Activated CD8-positive, alpha-beta memory T cell treated with anti-CD3 and anti-CD28 coated beads, Interleukin-2, amount 10 ng/mL, durations not matched to agents 7 days and 5 days (primary cell): ENCODE measurements around the gene WDR45B. TPM values are rescaled to one million over a fixed set of nuclear protein-coding genes. Genes with fewer than 3 reads are reported as not detected.

Experiments
- ATAC-seq: fragments of 150-1000 bp; cut with Tn5 transposase; one replicate; pipeline ENCODE4 v1.10.0; 2021; ENCODE audit warnings: moderate library complexity
- CTCF ChIA-PET: fragments of 350-600 bp; sonication (Branson Sonifier 250); formaldehyde crosslinking; loops from one replicate; lab custom pipeline; 2021; ENCODE audit warnings: antibody characterized with exemption; lab: Charles Lee
- DNase-seq: peaks from one replicate; pipeline ENCODE4 v3.0.0-alpha.2; 2020
- H3K27ac Mint-ChIP-seq: one replicate; pipeline ENCODE4 v1.8.0; 2021; ENCODE audit warnings: mild to moderate bottlenecking, mixed read lengths
- H3K27me3 Mint-ChIP-seq: one replicate; pipeline ENCODE4 v1.8.0; 2021; ENCODE audit warnings: mixed read lengths
- H3K36me3 Mint-ChIP-seq: one replicate; pipeline ENCODE4 v1.8.0; 2021; ENCODE audit warnings: mild to moderate bottlenecking, mixed read lengths
- H3K4me1 Mint-ChIP-seq: one replicate; pipeline ENCODE4 v1.8.0; 2021; ENCODE audit warnings: mixed read lengths
- H3K4me3 Mint-ChIP-seq: one replicate; pipeline ENCODE4 v1.8.0; 2021; ENCODE audit warnings: mild to moderate bottlenecking, moderate library complexity, mixed read lengths
- H3K9me3 Mint-ChIP-seq: one replicate; pipeline ENCODE4 v1.8.0; 2022; ENCODE audit warnings: low read depth, mixed read lengths
- microRNA-seq: library from miRNA; unstranded; fragments of <30 nt; microRNA quantifications from one replicate; pipeline ENCODE4 v1.2.0, GENCODE V29; 2022
- total RNA-seq, 2 experiments: library from RNA; stranded (reverse); gene quantifications; one replicate each; pipeline ENCODE4 v1.2.3, GENCODE V29; 2021

WDR45B gene
- total RNA-seq, 2 experiments from 2014 or later: 37.0 to 41.4 TPM

DNA sequence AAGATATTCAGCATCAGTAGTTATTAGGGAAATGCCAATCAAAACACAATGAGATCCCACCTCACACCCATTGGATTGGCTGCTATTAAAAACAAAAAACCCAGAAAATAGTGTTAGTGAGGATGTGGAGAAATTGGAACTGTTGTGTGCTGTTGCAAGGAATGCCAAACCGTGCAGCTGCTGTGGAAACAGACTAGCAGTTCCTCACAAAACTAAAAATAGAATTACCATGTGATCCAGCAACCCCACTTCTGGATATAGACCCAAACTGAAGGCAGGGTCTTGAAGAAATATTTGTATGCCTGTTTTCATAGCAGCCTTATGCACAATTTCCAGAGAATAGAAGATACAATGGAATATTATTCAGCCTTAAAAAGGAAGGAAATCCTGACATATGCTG is 82.7 kb downstream of the WDR45B start:
- H3K27me3 Mint-ChIP-seq: no peaks in the 10 kb centered on the region
- no peaks in the 10 kb centered on the region for H3K9me3 Mint-ChIP-seq
- H3K36me3 Mint-ChIP-seq: peaks cover 8% of the 10 kb centered on the region
- CTCF ChIA-PET: no interaction called here
- ATAC-seq (no peak), DNase-seq (no peak)
- H3K27ac Mint-ChIP-seq: no peak overlapping the region
- H3K4me1 Mint-ChIP-seq: peaks cover 6% of the 10 kb centered on the region
- no peak overlapping the region for H3K4me3 Mint-ChIP-seq

Small RNA genes lying within 50 kb of the gene (microRNA-seq; reads per million reads assigned to microRNA genes)
- 1.7 reads per million for gene MIR4525

Other genes starting within 250 kb of the WDR45B start
- gene HEXD, start 230.1 kb downstream of the WDR45B start, total RNA-seq: 10 to 100 TPM; 50.5 to 72.5 TPM
- gene OGFOD3, start 229.9 kb downstream of the WDR45B start, total RNA-seq: 10 to 100 TPM; 27.1 to 30.5 TPM
- 100 to 1,000 TPM; 269 to 378 TPM for gene CYBC1, start 197.7 kb downstream of the WDR45B start, total RNA-seq
- 100 to 1,000 TPM; 114 TPM for gene NARF, start 189.7 kb downstream of the WDR45B start, total RNA-seq
- 10 to 100 TPM; 81.7 to 85.1 TPM for gene FOXK2, start 128.7 kb downstream of the WDR45B start, total RNA-seq
- gene RAB40B, start 50.3 kb upstream of the WDR45B start, total RNA-seq: 1 to 10 TPM in 1 of 2 experiments, under 1 TPM in 1; 0.47 to 1.4 TPM
- gene FN3KRP, start 68.3 kb upstream of the WDR45B start, total RNA-seq: 10 to 100 TPM; 34.8 to 35.3 TPM
- 1 to 10 TPM; 1.2 to 2.7 TPM for gene FN3K, start 87.2 kb upstream of the WDR45B start, total RNA-seq
- 100 to 1,000 TPM; 105 to 157 TPM for gene TBCD, start 103.6 kb upstream of the WDR45B start, total RNA-seq
- not detected for gene ZNF750, start 191.6 kb upstream of the WDR45B start, total RNA-seq